NCI-H524 treated with DMSO at 0.1 percent for 48 hours (cell line): ENCODE results near the gene DGCR6L.
"Not testable (repeated sequence)": the region's sequence is repeated elsewhere in the genome, so short reads cannot be mapped to it uniquely, and the experiment has no call there.

Experiments used
- DNase-seq: peaks from one replicate; lab custom pipeline; 2025; lab: John Stamatoyannopoulos, UW

DGCR6L gene

DNA sequence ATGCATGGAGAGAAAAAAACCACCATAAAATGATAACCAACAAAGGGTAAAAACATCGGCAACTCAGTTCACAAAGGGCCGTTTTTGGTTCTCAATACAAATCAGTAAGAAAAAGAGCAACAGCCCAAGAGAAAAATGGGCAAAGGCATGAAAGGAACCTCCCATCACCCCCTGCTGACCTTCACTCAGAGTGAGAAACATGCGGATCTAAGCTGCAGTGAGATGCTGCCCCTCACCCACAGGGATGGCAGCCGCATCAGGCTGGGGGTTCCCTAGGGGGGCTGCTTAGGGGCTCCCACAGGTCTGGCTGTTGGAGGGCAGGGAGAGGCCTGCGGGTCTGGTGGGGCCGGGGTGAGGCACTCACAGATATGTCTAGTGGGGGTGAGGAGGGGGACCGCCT lies 44.5 kb downstream of the DGCR6L start:
- not testable (repeated sequence) for DNase-seq

GRCh38 chr22:20274374-20274773 lies 45.5 kb downstream of the DGCR6L start:
- not testable (repeated sequence) for DNase-seq

DNA sequence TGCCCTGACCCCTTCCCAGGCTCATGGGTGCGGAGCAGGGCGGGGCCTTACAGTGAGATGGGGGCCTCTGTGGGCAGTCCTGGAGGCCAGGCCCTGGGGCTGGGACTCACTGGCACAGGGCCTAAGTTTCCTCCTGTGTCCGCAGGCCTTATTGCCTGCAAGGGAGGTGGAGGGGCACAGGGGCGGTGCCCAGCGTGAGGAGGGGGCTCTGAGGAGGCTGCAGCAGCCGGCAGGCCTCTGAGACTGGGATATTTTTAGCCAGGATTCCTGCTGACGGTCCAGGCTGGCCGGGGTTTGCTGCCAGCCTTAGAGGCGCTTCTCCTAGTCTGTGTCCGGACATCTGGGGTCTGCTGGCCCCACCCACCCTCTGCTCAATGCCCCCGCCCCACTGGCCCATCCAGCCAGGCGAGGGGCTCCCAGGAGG lies 46.1 kb downstream of the DGCR6L start:
- DNase-seq: no peak

- no peak for DNase-seq
These were observed 47.2 kb downstream of the DGCR6L start for GRCh38 chr22:20272700-20273099.

DNA sequence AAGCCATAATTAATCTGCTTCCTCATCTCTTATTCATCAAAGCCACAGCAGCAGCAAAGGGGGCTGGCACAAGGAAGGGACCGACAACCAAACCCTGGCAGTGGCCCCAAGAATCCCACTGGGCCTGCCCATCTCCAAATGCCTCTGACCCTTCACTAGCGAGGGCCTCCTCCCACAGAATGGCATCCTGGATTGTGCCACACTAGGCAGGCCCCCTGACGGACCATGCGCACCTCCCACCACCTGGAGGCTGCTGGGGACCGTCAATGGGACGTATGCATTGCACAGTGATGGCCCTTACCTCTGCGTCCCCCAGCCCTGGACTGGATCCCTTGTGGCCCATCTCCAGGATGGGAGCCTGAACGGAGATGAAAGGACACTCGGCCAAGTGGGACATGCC lies 47.7 kb downstream of the DGCR6L start:
- no peak for DNase-seq

- DNase-seq: no peak
These were observed 48.5 kb downstream of the DGCR6L start for GRCh38 chr22:20271114-20271994.

DNA sequence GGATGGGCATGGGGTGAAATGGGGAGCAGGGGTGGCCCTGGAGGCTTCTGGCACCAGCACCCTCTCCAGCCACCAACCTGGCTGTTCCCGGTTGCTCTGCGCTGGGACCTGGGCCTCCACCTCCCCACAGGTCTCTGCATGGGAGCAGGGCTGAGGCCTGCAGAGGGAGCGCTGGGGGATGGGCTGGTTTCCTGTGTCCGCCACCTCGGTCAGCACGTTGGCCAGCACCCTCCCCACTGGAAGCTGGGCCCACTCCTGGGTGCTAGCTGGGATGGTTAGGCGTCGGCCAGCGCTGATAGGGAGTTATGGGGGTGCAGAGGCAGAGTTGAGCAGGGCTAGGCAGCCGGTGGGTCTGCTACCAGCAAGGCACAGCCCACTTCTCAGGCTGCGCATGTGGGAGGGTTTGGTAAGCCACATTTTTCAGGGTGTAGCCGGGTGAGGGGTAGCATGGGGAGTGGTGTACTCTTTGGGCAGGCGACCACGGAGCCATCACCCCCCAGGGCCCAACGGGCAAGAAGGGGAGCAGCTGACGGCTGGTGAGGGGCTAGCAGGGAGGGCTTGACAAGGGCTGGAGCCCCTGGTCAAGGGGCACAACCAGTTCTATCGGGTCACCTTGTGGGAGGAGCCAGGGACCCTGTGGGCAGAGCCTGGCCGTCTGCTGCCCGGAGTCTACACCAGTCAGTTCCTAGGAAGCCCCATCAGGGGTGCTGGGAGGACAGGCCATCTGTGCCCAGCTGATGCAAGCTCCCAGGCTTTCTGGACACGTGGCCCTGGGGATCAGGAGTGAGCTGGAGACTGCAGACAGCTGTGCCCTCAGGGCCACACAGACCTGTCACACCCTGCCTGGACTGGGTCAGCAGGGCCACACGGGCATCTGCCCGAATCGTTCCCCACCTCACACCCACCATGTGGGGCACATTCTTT lies 49.4 kb downstream of the DGCR6L start:
- DNase-seq: peak; percentile 7

DNA sequence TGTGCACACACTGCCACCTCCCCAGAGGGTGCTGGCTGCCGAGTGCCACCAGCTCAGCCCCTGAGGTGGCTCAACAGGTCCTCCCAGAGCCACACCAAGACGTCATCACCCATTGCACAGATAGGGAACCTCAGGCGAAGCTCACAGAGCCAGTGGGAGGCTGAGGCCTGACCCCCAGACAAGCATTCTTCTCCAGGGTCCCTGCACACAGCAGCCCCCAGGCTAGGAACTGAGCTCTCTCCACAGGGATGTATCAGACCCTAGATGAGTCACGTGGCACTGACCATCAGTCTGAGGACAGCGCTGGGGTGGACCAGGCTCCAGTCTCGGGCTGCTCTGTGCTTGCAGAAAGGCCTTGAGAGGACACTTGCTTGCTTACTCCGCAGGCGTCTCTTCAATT lies 50.2 kb downstream of the DGCR6L start:
- DNase-seq: not testable (repeated sequence)

GRCh38 chr22:20269201-20269600 lies 50.7 kb downstream of the DGCR6L start:
- not testable (repeated sequence) for DNase-seq

DNA sequence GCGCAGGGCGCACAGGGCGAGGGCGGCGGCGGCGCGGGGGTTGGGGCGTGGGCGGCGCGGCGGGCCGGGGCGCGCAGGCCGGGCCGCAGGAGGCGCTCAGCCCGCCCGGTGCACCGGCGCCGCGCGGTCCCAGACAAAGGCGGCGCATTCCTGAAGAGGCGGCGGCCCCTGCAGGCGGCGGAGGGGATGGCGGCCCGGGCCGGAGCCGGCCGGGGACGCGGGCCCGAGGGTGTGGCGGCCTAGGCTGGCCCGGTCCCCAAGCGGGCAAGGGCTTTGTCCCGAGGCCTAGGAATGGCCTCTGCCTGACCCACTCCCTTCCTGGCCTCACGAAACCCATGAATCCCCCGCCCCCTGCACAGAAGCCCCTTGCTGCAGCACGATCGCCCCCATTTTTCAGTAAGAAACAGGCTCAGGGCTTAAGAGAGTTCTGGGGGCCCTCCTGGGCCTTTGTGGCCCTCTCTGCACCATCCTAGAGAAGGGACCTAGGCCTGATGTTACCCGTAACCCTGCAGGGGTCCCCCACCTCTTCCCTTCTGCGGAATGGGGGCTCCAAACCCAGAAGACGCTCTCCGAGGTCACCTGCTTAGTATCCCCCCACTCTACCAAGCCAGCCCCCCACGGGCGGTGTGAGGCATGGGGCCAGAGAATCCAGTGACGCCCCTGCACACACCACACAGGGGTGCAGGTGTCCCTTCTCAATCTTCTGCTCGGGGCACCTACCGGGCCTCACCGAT lies 51.4 kb downstream of the DGCR6L start, which contains the start of gene RTN4R:
TSS of gene RTN4R (minus strand) at position 40 of the 734 bp plus-strand sequence. CDS start 226 bp downstream, outside the sequence.
- DNase-seq: no peak

DNA sequence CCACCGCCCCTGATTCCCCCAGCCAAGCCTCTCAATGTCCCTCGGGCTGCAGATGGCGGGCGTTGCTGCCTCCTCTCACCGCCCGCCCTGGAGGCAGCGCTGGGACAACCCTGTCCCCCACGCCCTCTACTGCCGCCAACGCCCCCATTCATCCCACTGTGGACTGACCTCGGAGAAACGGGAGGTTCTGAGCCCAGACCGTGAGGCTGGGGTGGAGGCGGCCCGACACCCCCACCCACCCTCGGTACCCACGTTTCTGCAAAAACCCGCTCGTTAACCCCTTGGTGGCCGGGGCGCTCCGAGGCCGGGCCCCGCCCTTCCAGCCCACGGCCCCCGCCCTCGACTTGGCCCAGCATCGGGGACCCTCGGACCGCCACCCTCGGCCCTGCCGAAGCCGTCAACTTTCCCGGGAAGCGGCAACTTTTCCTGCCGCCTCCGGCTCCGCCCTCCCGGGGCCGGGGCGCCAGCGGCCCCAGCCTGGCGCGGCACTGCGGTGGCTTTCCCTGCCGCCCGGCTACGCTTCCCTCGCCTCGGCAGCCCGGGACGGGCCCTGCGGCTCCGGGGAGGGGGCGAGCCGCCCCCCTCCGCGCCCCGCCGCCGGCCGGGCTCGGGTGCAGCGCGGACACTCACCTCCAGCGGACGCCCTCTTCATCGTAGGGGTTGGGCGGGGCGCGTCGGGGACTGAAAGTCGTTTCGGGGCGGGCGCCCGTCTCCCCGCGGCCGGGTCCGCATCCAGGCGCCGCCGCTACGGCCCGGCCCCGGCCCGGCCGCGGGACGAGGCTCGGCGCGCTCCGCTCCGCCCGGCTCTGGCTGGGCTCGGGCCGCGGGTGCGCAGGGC lies 52.2 kb downstream of the DGCR6L start:
- DNase-seq: no peak

DNA sequence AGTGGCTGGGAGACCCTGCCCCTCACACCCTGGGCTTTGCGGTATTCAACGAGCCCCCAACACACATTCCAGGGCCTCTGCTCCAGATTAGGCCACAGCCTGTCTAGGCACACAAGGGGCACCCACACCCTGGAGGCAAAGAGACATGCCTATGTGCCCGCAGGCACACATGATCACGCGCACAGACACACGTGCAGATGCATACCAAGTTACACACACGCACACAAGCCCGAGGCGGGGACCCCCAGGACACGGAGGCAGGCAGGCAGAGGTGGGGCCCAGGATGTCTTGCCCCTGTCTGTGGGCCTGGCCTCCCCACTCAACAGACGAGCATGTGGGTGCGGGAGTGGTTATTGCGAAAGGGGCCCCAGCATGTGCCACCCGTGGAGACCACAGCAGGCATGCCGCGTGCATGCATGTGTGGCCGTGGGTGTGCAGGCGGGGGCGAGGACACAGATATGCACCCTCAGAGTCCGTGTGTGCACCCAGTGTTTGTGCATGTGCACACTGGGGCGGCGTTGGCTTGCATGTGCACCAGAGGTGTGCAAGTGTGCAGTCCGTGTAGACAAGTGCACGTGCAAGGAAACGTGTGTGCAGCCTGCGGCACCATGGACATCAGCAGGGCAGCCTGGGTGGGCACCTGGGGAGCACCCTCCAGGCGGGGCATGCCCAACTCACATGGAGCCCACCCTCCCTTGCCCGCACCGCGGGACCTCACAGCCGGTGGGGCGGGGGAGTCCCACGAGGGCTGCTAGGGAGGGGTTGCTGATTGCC lies 53.0 kb downstream of the DGCR6L start:
- not testable (repeated sequence) for DNase-seq

GRCh38 chr22:20265772-20266666 lies 53.8 kb downstream of the DGCR6L start:
- not testable (repeated sequence) for DNase-seq

GRCh38 chr22:20264614-20265452 lies 55.0 kb downstream of the DGCR6L start:
- no peak for DNase-seq
